H1 (cell line): ENCODE data around the gene MRPL17. TPM values are rescaled to one million over a fixed set of nuclear protein-coding genes. Genes with fewer than 3 reads are reported as not detected.

Experiments
- CTCF ChIA-PET: fragments of 300-600 bp; sonication (Branson Sonifier 250); formaldehyde crosslinking; loops from one replicate; lab custom pipeline; 2021; ENCODE audit not compliant: partially characterized antibody; lab: Charles Lee
- POLR2A ChIA-PET: fragments of 300-600 bp; sonication (Branson Sonifier 250); formaldehyde crosslinking; loops from one replicate; lab custom pipeline; 2021; ENCODE audit warnings: inconsistent platforms; ENCODE audit not compliant: partially characterized antibody; lab: Charles Lee
- DNase-seq, 2 experiments: peaks; one replicate each; pipeline versions ENCODE4 v3.0.0 to v3.0.0-alpha.2; 2010 to 2022; ENCODE audit warnings: low spot score in 2 of 2, low read depth in 1 of 2, mixed read lengths in 1 of 2
- FAIRE-seq: peaks from 2 replicates; lab custom pipeline; 2011; peaks lifted over from hg19 to GRCh38; lab: Jason Lieb, UNC
- H2AFZ ChIP-seq: 2 replicates; pipeline ENCODE4 v1.8.1; 2012; ENCODE audit warnings: low read length, inconsistent platforms
- H2AK5ac ChIP-seq: 2 replicates; pipeline ENCODE4 v1.6.1; 2013; ENCODE audit warnings: low read depth, low read length
- H2BK120ac ChIP-seq: replicated peaks from 2 replicates; pipeline ENCODE3; 2013; ENCODE audit warnings: low read depth, low read length, inconsistent platforms
- H2BK12ac ChIP-seq: 2 replicates; pipeline ENCODE4 v1.6.1; 2013; ENCODE audit warnings: low read depth, low read length
- H2BK15ac ChIP-seq: 2 replicates; pipeline ENCODE4 v1.6.1; 2013; ENCODE audit warnings: low read length
- H2BK20ac ChIP-seq: 2 replicates; pipeline ENCODE4 v1.6.1; 2013; ENCODE audit warnings: low read length
- H2BK5ac ChIP-seq: 2 replicates; pipeline ENCODE4 v1.6.1; 2013; ENCODE audit warnings: low read depth, low read length
- H3K14ac ChIP-seq: 2 replicates; pipeline ENCODE4 v1.6.1; 2013; ENCODE audit warnings: inconsistent platforms; ENCODE audit not compliant: insufficient read length
- H3K18ac ChIP-seq: 2 replicates; pipeline ENCODE4 v1.6.1; 2013; ENCODE audit warnings: low read length; ENCODE audit errors: extremely low read depth
- H3K23ac ChIP-seq: 2 replicates; pipeline ENCODE4 v1.6.1; 2013; ENCODE audit warnings: inconsistent platforms; ENCODE audit not compliant: insufficient read length
- H3K23me2 ChIP-seq: 2 replicates; pipeline ENCODE4 v1.6.1; 2013; ENCODE audit warnings: low read depth, low read length
- H3K27ac ChIP-seq: 2 replicates; pipeline ENCODE4 v1.6.1; 2011; ENCODE audit warnings: low read depth, low read length, inconsistent platforms
- H3K27me3 ChIP-seq, 4 experiments: replicated peaks in 1 of 4; 1 replicate in 1 of 4; 2 replicates in 3 of 4; pipeline versions ENCODE4 v1.6.1 to v1.8.1; 2011 to 2013; ENCODE audit warnings: low read length in 3 of 4, mild to moderate bottlenecking in 3 of 4, inconsistent platforms in 2 of 4, mixed read lengths in 2 of 4, moderate library complexity in 1 of 4; ENCODE audit not compliant: control insufficient read depth in 3 of 4, insufficient read depth in 3 of 4; ENCODE audit errors: extremely low read depth in 1 of 4
- H3K36me3 ChIP-seq, 4 experiments: 2 replicates each; pipeline versions ENCODE4 v1.6.1 to v1.8.1; 2011 to 2013; ENCODE audit warnings: mild to moderate bottlenecking in 4 of 4, low read length in 3 of 4, moderate library complexity in 2 of 4, control low read depth in 1 of 4, inconsistent platforms in 1 of 4; ENCODE audit not compliant: insufficient read depth in 4 of 4, control insufficient read depth in 2 of 4
- H3K4ac ChIP-seq: replicated peaks from 2 replicates; pipeline ENCODE3; 2013; ENCODE audit warnings: low read length, low read depth, mixed read lengths, inconsistent platforms; ENCODE audit not compliant: insufficient read length
- H3K4me1 ChIP-seq, 4 experiments: replicated peaks in 1 of 4; 1 replicate in 1 of 4; 2 replicates in 3 of 4; pipeline versions ENCODE4 v1.6.1 to v1.8.1; 2011 to 2013; ENCODE audit warnings: low read length in 3 of 4, inconsistent platforms in 2 of 4, mixed read lengths in 1 of 4; ENCODE audit not compliant: insufficient read depth in 4 of 4, control insufficient read depth in 3 of 4
- H3K4me2 ChIP-seq, 2 experiments: 2 replicates each; pipeline versions ENCODE4 v1.6.1 to v1.8.1; 2011 to 2013; ENCODE audit warnings: low read depth in 2 of 2, low read length in 2 of 2, control low read depth in 1 of 2, inconsistent platforms in 1 of 2, mild to moderate bottlenecking in 1 of 2; ENCODE audit not compliant: insufficient read depth in 1 of 2
- H3K4me3 ChIP-seq, 4 experiments: fragments of 200-600, 300-600 bp in 1 of 4; sonication (generic), shearing (Covaris generic), sonication (Bioruptor Twin) in 1 of 4; 2 replicates each; pipeline versions ENCODE4 v1.5.1 to v1.8.1; 2011 to 2016; ENCODE audit warnings: low read length in 4 of 4, low read depth in 3 of 4, control low read depth in 2 of 4, inconsistent platforms in 2 of 4, mild to moderate bottlenecking in 2 of 4, mixed read lengths in 1 of 4, moderate library complexity in 1 of 4; ENCODE audit not compliant: insufficient read depth in 2 of 4; ENCODE audit errors: extremely low read depth in 1 of 4
- H3K56ac ChIP-seq: replicated peaks from 2 replicates; pipeline ENCODE3; 2013; ENCODE audit warnings: low read depth, mild to moderate bottlenecking, mixed read lengths, low read length, inconsistent platforms; ENCODE audit not compliant: insufficient read length
- H3K79me1 ChIP-seq: 2 replicates; pipeline ENCODE4 v1.6.1; 2013; ENCODE audit warnings: low read depth, low read length, control low read depth
- H3K79me2 ChIP-seq, 2 experiments: 2 replicates each; pipeline versions ENCODE4 v1.6.1 to v1.8.1; 2012 to 2013; ENCODE audit warnings: low read length in 2 of 2, mild to moderate bottlenecking in 2 of 2, inconsistent platforms in 1 of 2; ENCODE audit not compliant: insufficient read depth in 2 of 2, control insufficient read depth in 1 of 2
- H3K9ac ChIP-seq, 4 experiments: replicated peaks in 1 of 4; 1 replicate in 1 of 4; 2 replicates in 3 of 4; pipeline versions ENCODE4 v1.6.1 to v1.8.1; 2011 to 2013; ENCODE audit warnings: low read depth in 3 of 4, low read length in 3 of 4, control low read depth in 2 of 4, mild to moderate bottlenecking in 2 of 4, moderate library complexity in 2 of 4, inconsistent platforms in 1 of 4; ENCODE audit errors: extremely low read depth in 1 of 4
- H3K9me3 ChIP-seq, 2 experiments: 2 replicates each; pipeline versions ENCODE4 v1.6.1 to v1.8.1; 2012 to 2013; ENCODE audit warnings: mild to moderate bottlenecking in 2 of 2, moderate library complexity in 2 of 2, control low read depth in 1 of 2, inconsistent platforms in 1 of 2, low read depth in 1 of 2, low read length in 1 of 2, mixed read lengths in 1 of 2; ENCODE audit not compliant: insufficient read depth in 2 of 2
- H4K20me1 ChIP-seq, 2 experiments: replicated peaks in 1 of 2; 2 replicates each; pipeline versions ENCODE3 to v1.8.1; 2011 to 2013; ENCODE audit warnings: inconsistent platforms in 2 of 2, low read length in 2 of 2, mild to moderate bottlenecking in 1 of 2; ENCODE audit not compliant: insufficient read depth in 2 of 2, control insufficient read depth in 1 of 2
- H4K5ac ChIP-seq: 2 replicates; pipeline ENCODE4 v1.6.1; 2013; ENCODE audit warnings: low read length, low read depth, mixed read lengths, inconsistent platforms; ENCODE audit not compliant: insufficient read length
- H4K8ac ChIP-seq: 2 replicates; pipeline ENCODE4 v1.8.0; 2013; ENCODE audit warnings: mild to moderate bottlenecking, moderate library complexity, low read length, inconsistent platforms; ENCODE audit not compliant: insufficient read depth; ENCODE audit errors: extremely low read depth
- H4K91ac ChIP-seq: replicated peaks from 2 replicates; pipeline ENCODE3; 2013; ENCODE audit warnings: low read length, mixed read lengths, inconsistent platforms; ENCODE audit not compliant: insufficient read length
- CEBPB ChIP-seq: IDR thresholded peaks from 2 replicates; pipeline ENCODE4 v1.6.1; 2012; ENCODE audit warnings: low read depth, low read length
- EP300 ChIP-seq, 2 experiments: IDR thresholded peaks; 1 replicate in 1 of 2; 2 replicates in 1 of 2; pipeline ENCODE4 v1.6.1; 2011 to 2012; ENCODE audit warnings: low read depth in 2 of 2, low read length in 2 of 2, mild to moderate bottlenecking in 2 of 2, borderline replicate concordance in 1 of 2, inconsistent platforms in 1 of 2, moderate library complexity in 1 of 2
- KDM5A ChIP-seq: fragments of 200-600 bp; IDR thresholded peaks from 2 replicates; pipeline ENCODE4 v1.7.1; 2012; ENCODE audit warnings: mild to moderate bottlenecking, low read length, inconsistent platforms, mixed read lengths
- POU5F1 ChIP-seq: IDR thresholded peaks from 2 replicates; pipeline ENCODE4 v1.6.1; 2011; ENCODE audit warnings: low read depth, mild to moderate bottlenecking, low read length, moderate library complexity
- RXRA ChIP-seq: IDR thresholded peaks from 2 replicates; pipeline ENCODE4 v1.6.1; 2011; ENCODE audit warnings: low read depth, mild to moderate bottlenecking, low read length, moderate library complexity; ENCODE audit not compliant: insufficient read depth
- SRF ChIP-seq: IDR thresholded peaks from 2 replicates; pipeline ENCODE4 v1.6.1; 2011; ENCODE audit warnings: mild to moderate bottlenecking, low read depth, low read length, moderate library complexity
- WGBS, 2 experiments: shearing (Covaris generic) in 1 of 2; methylation state at CpG; one replicate each; pipeline versions ENCODE4 v1.1.6 to v1.1.7; 2013 to 2015; ENCODE audit warnings: low lambda C conversion rate in 2 of 2, mixed read lengths in 2 of 2, inconsistent platforms in 1 of 2, low coverage in 1 of 2, missing lambda C conversion rate in 1 of 2; ENCODE audit not compliant: insufficient replicate concordance in 2 of 2, insufficient coverage in 1 of 2, insufficient read length in 1 of 2; ENCODE audit errors: extremely low coverage in 1 of 2, missing lambda C conversion rate in 1 of 2; 5-methylcytosine and 5-hydroxymethylcytosine counted together
- polyA plus RNA-seq, 7 experiments: library from polyadenylated mRNA; depleted of rRNA in 3 of 7; stranded (reverse) in 5 of 7; unstranded in 2 of 7; fragments of >200 nt in 5 of 7; fragments of 200-250 nt in 2 of 7; gene quantifications; 1 replicate in 5 of 7; 2 replicates in 1 of 7; 4 replicates in 1 of 7; pipeline versions ENCODE4 v1.2.1 to v1.2.3, GENCODE V29; 2011 to 2013; ENCODE audit warnings: missing spikeins in 2 of 7, mixed read lengths in 2 of 7
- total RNA-seq: library from RNA; stranded (reverse); fragmentation: NEBNext Ultra II Directional; extraction: Animal tissue kit (Norgen Biotek cat#: 25700); gene quantifications from 2 replicates; pipeline ENCODE4 v1.2.1, GENCODE V29; 2021

Gene MRPL17
- total and polyA plus RNA-seq, 2 of the 8 experiments (the other 6 are each of a cell fraction or from before 2014, with no cell fraction given): 55.7 to 70.5 TPM

DNA sequence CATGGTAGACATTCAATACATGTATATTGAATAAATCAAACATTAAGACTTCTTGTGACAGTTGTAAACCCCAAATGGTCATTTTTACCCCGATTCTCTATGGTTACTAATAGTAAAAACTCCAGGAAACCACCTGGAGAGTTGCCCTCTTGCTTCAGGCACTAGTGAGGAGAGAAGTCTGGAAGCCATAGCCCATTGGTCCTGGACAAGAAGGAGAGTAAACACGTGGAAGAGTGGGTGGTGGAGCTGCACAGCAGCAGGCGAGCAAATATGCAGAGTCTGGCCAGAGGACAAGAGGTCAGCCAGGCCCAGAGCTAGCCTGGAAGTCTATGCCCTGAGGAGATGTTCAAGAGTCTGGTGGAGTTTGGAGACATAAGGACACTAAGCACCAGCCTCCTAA lies 45.3 kb downstream of the MRPL17 start:
- H2BK20ac ChIP-seq: no peak overlapping the region
- no peak overlapping the region for H4K91ac ChIP-seq
- ChIA-PET CTCF (interaction anchor here (1.0 to 1.6 kb wide), 2 partner anchors 13 to 18 kb away, joined by 3 to 5 read pairs; partner anchors contain the start of gene DCHS1), POLR2A (interaction anchor here (0.6 to 1.2 kb wide), 3 partner anchors 17 to 26 kb away, joined by 3 to 4 read pairs (median 3); partner anchors contain the start of genes TAF10 and TPP1)
- H3K23me2 ChIP-seq: no peaks in the 10 kb centered on the region
- no peak overlapping the region for H2BK120ac ChIP-seq
- no peak overlapping the region for H3K4ac ChIP-seq
- H3K23ac ChIP-seq: no peak overlapping the region
- no peaks in the 10 kb centered on the region for H3K27me3 ChIP-seq
- H2BK5ac ChIP-seq: no peak overlapping the region
- FAIRE-seq (no peak), DNase-seq (no peak)
- 73% methylated on average over 3 of the region's 3 CpGs; no CpG with 5 or more reads in 1 of the 2 experiments for WGBS, 2 experiments
- no peaks in the 10 kb centered on the region for H3K79me1 ChIP-seq
- H4K5ac ChIP-seq: no peak overlapping the region
- no peak overlapping the region for H3K18ac ChIP-seq
- H2AK5ac ChIP-seq: no peak overlapping the region
- H3K4me1 ChIP-seq: no peaks in the 10 kb centered on the region
- H4K8ac ChIP-seq: no peak overlapping the region
- H2BK12ac ChIP-seq: no peak overlapping the region
- no peak overlapping the region for H3K4me2 ChIP-seq
- H3K27ac ChIP-seq: no peak overlapping the region
- 0 out of 7 replicates have a peak overlapping the region, but pooled peaks of 1 of the 4 experiments have one; percentile 8 for H3K9ac ChIP-seq
- TF ChIP-seq EP300 (IDR thresholded peaks at IDR 0.05; ENCODE audit: borderline replicate concordance in 1 of 2, low read depth in 2 of 2, low read length in 2 of 2): no peak
- no peak for TF ChIP-seq KDM5A
- TF ChIP-seq CEBPB: no peak
- TF ChIP-seq POU5F1: no peak
- no peak for TF ChIP-seq SRF
- no peak for TF ChIP-seq RXRA
- H3K4me3 ChIP-seq: no peak overlapping the region
- H3K9me3 ChIP-seq: no peaks in the 10 kb centered on the region
- H4K20me1 ChIP-seq: peaks cover 0 to 2% of the 10 kb centered on the region in 2 experiments
- no peak overlapping the region for H3K56ac ChIP-seq
- no peak overlapping the region for H3K14ac ChIP-seq
- no peaks in the 10 kb centered on the region; a peak in 1 of 8 replicates for H3K36me3 ChIP-seq
- no peak overlapping the region for H2AFZ ChIP-seq
- H3K79me2 ChIP-seq: no peaks in the 10 kb centered on the region
- H2BK15ac ChIP-seq: no peak overlapping the region
